Muscle of leg (tissue), 11 donors: Measurements from ENCODE around the gene TOP3B. TPM values are rescaled to one million over a fixed set of nuclear protein-coding genes. Genes with fewer than 3 reads are reported as not detected.

ENCODE experiments used
- DNase-seq: peaks from one replicate; pipeline ENCODE4 v3.0.0; 2013
- H3K27ac ChIP-seq: one replicate; pipeline ENCODE4 v1.5.1; 2013; ENCODE audit warnings: mild to moderate bottlenecking, low read length, control low read depth
- H3K27me3 ChIP-seq: one replicate; pipeline ENCODE4 v1.6.1; 2013; ENCODE audit warnings: low read length; ENCODE audit not compliant: control insufficient read depth, insufficient read depth
- H3K36me3 ChIP-seq: one replicate; pipeline ENCODE4 v1.6.1; 2013; ENCODE audit warnings: low read length; ENCODE audit not compliant: control insufficient read depth, insufficient read depth
- H3K4me1 ChIP-seq: one replicate; pipeline ENCODE4 v1.6.1; 2013; ENCODE audit warnings: low read length; ENCODE audit not compliant: control insufficient read depth, insufficient read depth
- H3K4me3 ChIP-seq: one replicate; pipeline ENCODE4 v1.5.1; 2013; ENCODE audit warnings: low read length, control low read depth
- H3K9me3 ChIP-seq: replicated peaks from 2 replicates; pipeline ENCODE4 v1.6.1; 2013; ENCODE audit warnings: low read depth, low read length; ENCODE audit not compliant: control insufficient read depth
- WGBS: methylation state at CpG from one replicate; pipeline ENCODE4 v1.1.5; 2013; ENCODE audit warnings: missing lambda C conversion rate; ENCODE audit not compliant: insufficient coverage; 5-methylcytosine and 5-hydroxymethylcytosine counted together
- polyA plus RNA-seq, 8 donors: library from polyadenylated mRNA; unstranded; fragments of 120-200 nt; gene quantifications; one replicate each; pipeline versions ENCODE4 v1.2.1 to v1.2.3, GENCODE V29; 2013; ENCODE audit warnings: inconsistent platforms in 1 of 8, low replicate concordance in 1 of 8; ENCODE audit not compliant: insufficient read length in 8 of 8, insufficient read depth in 1 of 8
- total RNA-seq: library from RNA; stranded (reverse); fragments of 120-200 nt; gene quantifications from one replicate; pipeline ENCODE4 v1.2.4, GENCODE V29; 2013

The TOP3B gene
- total and polyA plus RNA-seq, 9 donors, result 12.2 to 22.8 (median 17.5) TPM

GRCh38 chr22:21971858-21972275, 10.7 kb downstream of the TOP3B start:
- Histone ChIP-seq H3K4me3 (no peak overlapping the region), H3K9me3 (no peaks in the 10 kb centered on the region), H3K27me3 (no peaks in the 10 kb centered on the region), H3K27ac (no peak overlapping the region), H3K36me3 (peaks cover 86% of the 10 kb centered on the region), H3K4me1 (peaks cover 7% of the 10 kb centered on the region)
- WGBS, result 89% methylated on average over 5 of the region's 7 CpGs
- DNase-seq, result no peak

- Histone ChIP-seq H3K4me1 (peaks cover 7% of the 10 kb centered on the region), H3K9me3 (no peaks in the 10 kb centered on the region), H3K27me3 (no peaks in the 10 kb centered on the region), H3K4me3 (no peak overlapping the region), H3K36me3 (peaks cover 92% of the 10 kb centered on the region), H3K27ac (no peak overlapping the region)
- WGBS, result 89% methylated on average over 10 of the region's 18 CpGs
- no peak for DNase-seq
These were observed 11.6 kb downstream of the TOP3B start for GRCh38 chr22:21970800-21971617.

GRCh38 chr22:21970037-21970799, 12.4 kb downstream of the TOP3B start:
- H3K4me1 ChIP-seq, result peaks cover 7% of the 10 kb centered on the region
- H3K27ac ChIP-seq, result no peak overlapping the region
- no peaks in the 10 kb centered on the region for H3K27me3 ChIP-seq
- DNase-seq, result no peak
- no peaks in the 10 kb centered on the region for H3K9me3 ChIP-seq
- H3K4me3 ChIP-seq, result no peak overlapping the region
- WGBS, result 85% methylated on average over 14 of the region's 19 CpGs
- peaks cover 94% of the 10 kb centered on the region for H3K36me3 ChIP-seq

- DNase-seq, result no peak
- Histone ChIP-seq H3K9me3 (no peaks in the 10 kb centered on the region), H3K4me1 (peaks cover 7% of the 10 kb centered on the region), H3K27me3 (no peaks in the 10 kb centered on the region), H3K4me3 (no peak overlapping the region), H3K27ac (no peak overlapping the region), H3K36me3 (peaks cover 94% of the 10 kb centered on the region)
- WGBS, result no CpG with 5 or more reads among the region's 5 CpGs
These were observed 14.0 kb downstream of the TOP3B start for GRCh38 chr22:21968452-21969129.

GRCh38 chr22:21967693-21968271, 14.8 kb downstream of the TOP3B start:
- no peak for DNase-seq
- H3K4me1 ChIP-seq, result peaks cover 7% of the 10 kb centered on the region
- H3K36me3 ChIP-seq, result peaks cover 94% of the 10 kb centered on the region
- H3K27me3 ChIP-seq, result no peaks in the 10 kb centered on the region
- H3K4me3 ChIP-seq, result no peak overlapping the region
- no peak overlapping the region for H3K27ac ChIP-seq
- H3K9me3 ChIP-seq, result no peaks in the 10 kb centered on the region
- WGBS, result 96% methylated on average over 6 of the region's 7 CpGs

- 95% methylated on average over 14 of the region's 16 CpGs for WGBS
- Histone ChIP-seq H3K27ac (no peak overlapping the region), H3K4me3 (no peak overlapping the region), H3K4me1 (peaks cover 7% of the 10 kb centered on the region), H3K27me3 (no peaks in the 10 kb centered on the region), H3K9me3 (no peaks in the 10 kb centered on the region), H3K36me3 (peaks cover 96% of the 10 kb centered on the region)
- no peak for DNase-seq
These were observed 15.7 kb downstream of the TOP3B start for GRCh38 chr22:21966643-21967516.

- Histone ChIP-seq H3K27ac (no peak overlapping the region), H3K27me3 (no peaks in the 10 kb centered on the region), H3K36me3 (peaks cover 96% of the 10 kb centered on the region), H3K9me3 (no peaks in the 10 kb centered on the region), H3K4me1 (peaks cover 10% of the 10 kb centered on the region), H3K4me3 (no peak overlapping the region)
- 96% methylated on average over 4 of the region's 6 CpGs for WGBS
- no peak for DNase-seq
These were observed 16.8 kb downstream of the TOP3B start for GRCh38 chr22:21965762-21966288.

- H3K36me3 ChIP-seq, result peaks cover 95% of the 10 kb centered on the region
- WGBS, result 100% methylated on average over 1 of the region's 6 CpGs
- no peaks in the 10 kb centered on the region for H3K9me3 ChIP-seq
- H3K27ac ChIP-seq, result no peak overlapping the region
- H3K4me1 ChIP-seq, result peaks cover 18% of the 10 kb centered on the region
- H3K4me3 ChIP-seq, result no peak overlapping the region
- DNase-seq, result no peak
- no peaks in the 10 kb centered on the region for H3K27me3 ChIP-seq
These were observed 17.6 kb downstream of the TOP3B start for GRCh38 chr22:21964918-21965484.

- Histone ChIP-seq H3K36me3 (peaks cover 95% of the 10 kb centered on the region), H3K9me3 (no peaks in the 10 kb centered on the region), H3K27ac (no peak overlapping the region), H3K27me3 (no peaks in the 10 kb centered on the region), H3K4me3 (no peak overlapping the region), H3K4me1 (peaks cover 21% of the 10 kb centered on the region)
- 96% methylated on average over 13 of the region's 15 CpGs for whole genome bisulfite sequencing
- no peak for DNase-seq
These were observed 18.4 kb downstream of the TOP3B start for GRCh38 chr22:21964234-21964633.
